Measurements from ENCODE around the gene MED13L. TPM values are rescaled to one million over a fixed set of nuclear protein-coding genes. Genes with fewer than 3 reads are reported as not detected.

MED13L gene
- polyA plus RNA-seq, 4 donors: 9.8 to 74.0 (median 14.3) TPM

GRCh38 chr12:115968211-115968610, 309.3 kb downstream of the MED13L start:
- no peaks in the 10 kb centered on the region for H3K27me3 ChIP-seq (ENCODE audit: control insufficient read depth in 3 of 3, insufficient read depth in 3 of 3, low read length in 3 of 3)
- H3K4me3 ChIP-seq (ENCODE audit: low read depth in 1 of 3, low read length in 3 of 3): no peak overlapping the region
- no peak overlapping the region for H3K27ac ChIP-seq (ENCODE audit: low read depth in 1 of 3, low read length in 2 of 3)
- FAIRE-seq (no peak), DNase-seq (no peak)
- H3K36me3 ChIP-seq (ENCODE audit: control insufficient read depth in 3 of 3, insufficient read depth in 2 of 3, low read depth in 1 of 3, low read length in 3 of 3): peaks cover 18 to 32% (median 32%) of the 10 kb centered on the region in 3 donors
- 89 to 90% (median 89%) methylated on average over 7 of the region's 7 CpGs for WGBS, 3 donors
- no peaks in the 10 kb centered on the region for H3K4me1 ChIP-seq (ENCODE audit: control insufficient read depth in 3 of 3, insufficient read depth in 2 of 3, low read depth in 1 of 3, low read length in 2 of 3)
- no peaks in the 10 kb centered on the region for H3K9me3 ChIP-seq (ENCODE audit: control insufficient read depth in 2 of 2, insufficient read depth in 1 of 2, low read depth in 1 of 2, low read length in 1 of 2)

GRCh38 chr12:115966376-115966775, 311.1 kb downstream of the MED13L start:
- whole genome bisulfite sequencing, 3 donors: 92 to 95% (median 93%) methylated on average over 4 of the region's 4 CpGs
- Histone ChIP-seq H3K4me1 (ENCODE audit: control insufficient read depth in 3 of 3, insufficient read depth in 2 of 3, low read depth in 1 of 3, low read length in 2 of 3) (no peaks in the 10 kb centered on the region), H3K27me3 (ENCODE audit: control insufficient read depth in 3 of 3, insufficient read depth in 3 of 3, low read length in 3 of 3) (no peaks in the 10 kb centered on the region), H3K36me3 (ENCODE audit: control insufficient read depth in 3 of 3, insufficient read depth in 2 of 3, low read depth in 1 of 3, low read length in 3 of 3) (peaks cover 26 to 45% (median 28%) of the 10 kb centered on the region in 3 donors), H3K9me3 (ENCODE audit: control insufficient read depth in 2 of 2, insufficient read depth in 1 of 2, low read depth in 1 of 2, low read length in 1 of 2) (no peaks in the 10 kb centered on the region), H3K4me3 (ENCODE audit: low read depth in 1 of 3, low read length in 3 of 3) (no peak overlapping the region), H3K27ac (ENCODE audit: low read depth in 1 of 3, low read length in 2 of 3) (no peak overlapping the region)
- FAIRE-seq (no peak), DNase-seq (no peak)

- FAIRE-seq: no peak
- Histone ChIP-seq H3K27me3 (ENCODE audit: control insufficient read depth in 3 of 3, insufficient read depth in 3 of 3, low read length in 3 of 3) (no peaks in the 10 kb centered on the region), H3K4me1 (ENCODE audit: control insufficient read depth in 3 of 3, insufficient read depth in 2 of 3, low read depth in 1 of 3, low read length in 2 of 3) (no peaks in the 10 kb centered on the region), H3K27ac (ENCODE audit: low read depth in 1 of 3, low read length in 2 of 3) (no peak overlapping the region), H3K36me3 (ENCODE audit: control insufficient read depth in 3 of 3, insufficient read depth in 2 of 3, low read depth in 1 of 3, low read length in 3 of 3) (peaks cover 26 to 49% (median 38%) of the 10 kb centered on the region in 3 donors), H3K4me3 (ENCODE audit: low read depth in 1 of 3, low read length in 3 of 3) (no peak overlapping the region), H3K9me3 (ENCODE audit: control insufficient read depth in 2 of 2, insufficient read depth in 1 of 2, low read depth in 1 of 2, low read length in 1 of 2) (no peaks in the 10 kb centered on the region)
- DNase-seq: no peak
- 63 to 80% (median 73%) methylated on average over 2 of the region's 2 CpGs for WGBS, 3 donors
Measured at GRCh38 chr12:115964626-115965025, 312.9 kb downstream of the MED13L start.

GRCh38 chr12:115964214-115964613, 313.3 kb downstream of the MED13L start:
- Histone ChIP-seq H3K36me3 (ENCODE audit: control insufficient read depth in 3 of 3, insufficient read depth in 2 of 3, low read depth in 1 of 3, low read length in 3 of 3) (peaks cover 26 to 46% (median 38%) of the 10 kb centered on the region in 3 donors), H3K4me3 (ENCODE audit: low read depth in 1 of 3, low read length in 3 of 3) (no peak overlapping the region), H3K27me3 (ENCODE audit: control insufficient read depth in 3 of 3, insufficient read depth in 3 of 3, low read length in 3 of 3) (no peaks in the 10 kb centered on the region), H3K9me3 (ENCODE audit: control insufficient read depth in 2 of 2, insufficient read depth in 1 of 2, low read depth in 1 of 2, low read length in 1 of 2) (no peaks in the 10 kb centered on the region), H3K4me1 (ENCODE audit: control insufficient read depth in 3 of 3, insufficient read depth in 2 of 3, low read depth in 1 of 3, low read length in 2 of 3) (no peaks in the 10 kb centered on the region), H3K27ac (ENCODE audit: low read depth in 1 of 3, low read length in 2 of 3) (no peak overlapping the region)
- no peak for FAIRE-seq
- no peak for DNase-seq

GRCh38 chr12:115962216-115962615, 315.3 kb downstream of the MED13L start:
- FAIRE-seq: no peak
- Histone ChIP-seq H3K4me3 (ENCODE audit: low read depth in 1 of 3, low read length in 3 of 3) (no peak overlapping the region), H3K27me3 (ENCODE audit: control insufficient read depth in 3 of 3, insufficient read depth in 3 of 3, low read length in 3 of 3) (no peaks in the 10 kb centered on the region), H3K36me3 (ENCODE audit: control insufficient read depth in 3 of 3, insufficient read depth in 2 of 3, low read depth in 1 of 3, low read length in 3 of 3) (peaks cover 26 to 45% (median 37%) of the 10 kb centered on the region in 3 donors), H3K4me1 (ENCODE audit: control insufficient read depth in 3 of 3, insufficient read depth in 2 of 3, low read depth in 1 of 3, low read length in 2 of 3) (no peaks in the 10 kb centered on the region), H3K9me3 (ENCODE audit: control insufficient read depth in 2 of 2, insufficient read depth in 1 of 2, low read depth in 1 of 2, low read length in 1 of 2) (no peaks in the 10 kb centered on the region), H3K27ac (ENCODE audit: low read depth in 1 of 3, low read length in 2 of 3) (no peak overlapping the region)
- 93 to 96% (median 96%) methylated on average over 7 of the region's 7 CpGs for WGBS, 3 donors
- no peak for DNase-seq

- no peak overlapping the region for H3K4me3 ChIP-seq (ENCODE audit: low read depth in 1 of 3, low read length in 3 of 3)
- 91 to 95% (median 94%) methylated on average over 12 of the region's 12 CpGs for WGBS, 3 donors
- H3K27me3 ChIP-seq (ENCODE audit: control insufficient read depth in 3 of 3, insufficient read depth in 3 of 3, low read length in 3 of 3): no peaks in the 10 kb centered on the region
- H3K36me3 ChIP-seq (ENCODE audit: control insufficient read depth in 3 of 3, insufficient read depth in 2 of 3, low read depth in 1 of 3, low read length in 3 of 3): peaks cover 22 to 36% (median 36%) of the 10 kb centered on the region in 3 donors
- H3K4me1 ChIP-seq (ENCODE audit: control insufficient read depth in 3 of 3, insufficient read depth in 2 of 3, low read depth in 1 of 3, low read length in 2 of 3): no peaks in the 10 kb centered on the region
- no peaks in the 10 kb centered on the region for H3K9me3 ChIP-seq (ENCODE audit: control insufficient read depth in 2 of 2, insufficient read depth in 1 of 2, low read depth in 1 of 2, low read length in 1 of 2)
- H3K27ac ChIP-seq (ENCODE audit: low read depth in 1 of 3, low read length in 2 of 3): no peak overlapping the region
- DNase-seq (no peak), FAIRE-seq (no peak)
Measured at GRCh38 chr12:115960868-115961802, 316.4 kb downstream of the MED13L start.

GRCh38 chr12:115957686-115958290, 319.7 kb downstream of the MED13L start:
- DNase-seq (no peak), FAIRE-seq (no peak)
- Histone ChIP-seq H3K36me3 (ENCODE audit: control insufficient read depth in 3 of 3, insufficient read depth in 2 of 3, low read depth in 1 of 3, low read length in 3 of 3) (peaks cover 8 to 21% (median 18%) of the 10 kb centered on the region in 3 donors), H3K27ac (ENCODE audit: low read depth in 1 of 3, low read length in 2 of 3) (no peak overlapping the region), H3K4me3 (ENCODE audit: low read depth in 1 of 3, low read length in 3 of 3) (no peak overlapping the region), H3K4me1 (ENCODE audit: control insufficient read depth in 3 of 3, insufficient read depth in 2 of 3, low read depth in 1 of 3, low read length in 2 of 3) (no peaks in the 10 kb centered on the region), H3K9me3 (ENCODE audit: control insufficient read depth in 2 of 2, insufficient read depth in 1 of 2, low read depth in 1 of 2, low read length in 1 of 2) (no peaks in the 10 kb centered on the region), H3K27me3 (ENCODE audit: control insufficient read depth in 3 of 3, insufficient read depth in 3 of 3, low read length in 3 of 3) (no peaks in the 10 kb centered on the region)
- 90 to 96% (median 92%) methylated on average over 6 of the region's 6 CpGs for WGBS, 3 donors

GRCh38 chr12:115956659-115957058, 320.8 kb downstream of the MED13L start:
- Histone ChIP-seq H3K9me3 (ENCODE audit: control insufficient read depth in 2 of 2, insufficient read depth in 1 of 2, low read depth in 1 of 2, low read length in 1 of 2) (no peaks in the 10 kb centered on the region), H3K27ac (ENCODE audit: low read depth in 1 of 3, low read length in 2 of 3) (no peak overlapping the region), H3K4me1 (ENCODE audit: control insufficient read depth in 3 of 3, insufficient read depth in 2 of 3, low read depth in 1 of 3, low read length in 2 of 3) (no peaks in the 10 kb centered on the region), H3K4me3 (ENCODE audit: low read depth in 1 of 3, low read length in 3 of 3) (no peak overlapping the region), H3K27me3 (ENCODE audit: control insufficient read depth in 3 of 3, insufficient read depth in 3 of 3, low read length in 3 of 3) (no peaks in the 10 kb centered on the region), H3K36me3 (ENCODE audit: control insufficient read depth in 3 of 3, insufficient read depth in 2 of 3, low read depth in 1 of 3, low read length in 3 of 3) (peaks cover 3 to 14% (median 12%) of the 10 kb centered on the region in 3 donors)
- FAIRE-seq (no peak), DNase-seq (no peak)
- WGBS, 3 donors: 68 to 83% (median 74%) methylated on average over 4 of the region's 4 CpGs

All from small intestine (tissue), 7 donors.